CD14-positive monocyte (primary cell): ENCODE results near the gene CNFN. TPM values are rescaled to one million over a fixed set of nuclear protein-coding genes. Genes with fewer than 3 reads are reported as not detected.

Experiments used
- DNase-seq, 3 donors: peaks; one replicate each; pipeline ENCODE4 v3.0.0-alpha.2; 2011 to 2022
- H2AFZ ChIP-seq: 2 replicates; pipeline ENCODE4 v1.6.0; 2012; ENCODE audit warnings: mild to moderate bottlenecking, low read depth, low read length, inconsistent platforms; ENCODE audit not compliant: insufficient read depth, poor library complexity, severe bottlenecking
- H3K27ac ChIP-seq, 2 donors: 1 replicate in 1 of 2; 2 replicates in 1 of 2; pipeline ENCODE4 v1.5.1; 2012 to 2013; ENCODE audit warnings: low read length in 2 of 2, control low read depth in 1 of 2, inconsistent platforms in 1 of 2, low read depth in 1 of 2, mild to moderate bottlenecking in 1 of 2
- H3K27me3 ChIP-seq, 2 donors: one replicate each; pipeline versions ENCODE4 v1.6.0 to v1.6.1; 2011 to 2013; ENCODE audit warnings: low read length in 2 of 2; ENCODE audit not compliant: control insufficient read depth in 2 of 2, insufficient read depth in 2 of 2
- H3K36me3 ChIP-seq, 2 donors: replicated peaks in 1 of 2; 1 replicate in 1 of 2; 2 replicates in 1 of 2; pipeline versions ENCODE4 v1.5.1 to v1.6.1; 2012 to 2013; ENCODE audit warnings: low read length in 2 of 2, control low read depth in 1 of 2, inconsistent platforms in 1 of 2, mild to moderate bottlenecking in 1 of 2; ENCODE audit not compliant: insufficient read depth in 2 of 2, control insufficient read depth in 1 of 2
- H3K4me1 ChIP-seq, 2 donors: 1 replicate in 1 of 2; 2 replicates in 1 of 2; pipeline versions ENCODE4 v1.5.1 to v1.6.1; 2012 to 2013; ENCODE audit warnings: low read length in 2 of 2, control low read depth in 1 of 2, inconsistent platforms in 1 of 2, mild to moderate bottlenecking in 1 of 2, moderate library complexity in 1 of 2; ENCODE audit not compliant: insufficient read depth in 2 of 2, control insufficient read depth in 1 of 2
- H3K4me2 ChIP-seq: replicated peaks from 2 replicates; pipeline ENCODE3; 2012; ENCODE audit warnings: low read length, moderate library complexity, mild to moderate bottlenecking; ENCODE audit not compliant: poor library complexity, severe bottlenecking; ENCODE audit errors: extremely low read depth
- H3K4me3 ChIP-seq, 3 experiments: fragments of 200-600 bp in 1 of 3; sonication (generic) in 1 of 3; replicated peaks in 1 of 3; 1 replicate in 2 of 3; 2 replicates in 1 of 3; pipeline ENCODE4 v1.5.1; 2011 to 2013; ENCODE audit warnings: low read length in 3 of 3, mild to moderate bottlenecking in 3 of 3, control low read depth in 2 of 3, low read depth in 2 of 3, inconsistent platforms in 1 of 3, moderate library complexity in 1 of 3
- H3K79me2 ChIP-seq: 2 replicates; pipeline ENCODE4 v1.6.0; 2012; ENCODE audit warnings: mild to moderate bottlenecking, control low read depth, inconsistent platforms, low read length, moderate library complexity; ENCODE audit not compliant: insufficient read depth
- H3K9ac ChIP-seq: 2 replicates; pipeline ENCODE4 v1.6.0; 2017; ENCODE audit warnings: low read length, mild to moderate bottlenecking; ENCODE audit not compliant: insufficient read depth, poor library complexity, severe bottlenecking
- H3K9me3 ChIP-seq, 2 donors: replicated peaks in 1 of 2; 1 replicate in 1 of 2; 2 replicates in 1 of 2; pipeline versions ENCODE4 v1.5.1 to v1.6.1; 2012 to 2013; ENCODE audit warnings: low read length in 2 of 2, control low read depth in 1 of 2; ENCODE audit not compliant: control insufficient read depth in 1 of 2, insufficient read depth in 1 of 2
- H4K20me1 ChIP-seq: 2 replicates; pipeline ENCODE4 v1.6.0; 2012; ENCODE audit warnings: mild to moderate bottlenecking, low read length, control low read depth, moderate library complexity; ENCODE audit not compliant: insufficient read depth
- H3K27ac Mint-ChIP-seq, 7 donors: one replicate each; pipeline ENCODE4 v1.8.0; 2020; ENCODE audit warnings: mild to moderate bottlenecking in 7 of 7, mixed read lengths in 7 of 7, moderate library complexity in 6 of 7, inconsistent platforms in 2 of 7
- H3K27me3 Mint-ChIP-seq, 3 donors: one replicate each; pipeline ENCODE4 v1.8.0; 2021 to 2022; ENCODE audit warnings: low read depth in 3 of 3, mild to moderate bottlenecking in 3 of 3, mixed read lengths in 3 of 3, moderate library complexity in 3 of 3, inconsistent platforms in 1 of 3
- H3K36me3 Mint-ChIP-seq, 2 donors: one replicate each; pipeline ENCODE4 v1.8.0; 2020; ENCODE audit warnings: mixed read lengths in 2 of 2, inconsistent platforms in 1 of 2, mild to moderate bottlenecking in 1 of 2
- H3K4me1 Mint-ChIP-seq: one replicate; pipeline ENCODE4 v1.8.0; 2020; ENCODE audit warnings: mild to moderate bottlenecking, mixed read lengths
- H3K4me3 Mint-ChIP-seq, 2 donors: one replicate each; pipeline ENCODE4 v1.8.0; 2020; ENCODE audit warnings: mild to moderate bottlenecking in 2 of 2, mixed read lengths in 2 of 2, moderate library complexity in 1 of 2
- H3K9me3 Mint-ChIP-seq, 7 donors: one replicate each; pipeline ENCODE4 v1.8.0; 2020 to 2022; ENCODE audit warnings: mixed read lengths in 7 of 7, mild to moderate bottlenecking in 6 of 7, moderate library complexity in 6 of 7, inconsistent platforms in 2 of 7
- WGBS: methylation state at CpG from one replicate; pipeline ENCODE4 v1.1.5; 2013; ENCODE audit warnings: missing lambda C conversion rate; ENCODE audit not compliant: insufficient coverage; 5-methylcytosine and 5-hydroxymethylcytosine counted together
- intact Hi-C, 2 donors: fragments of 100-400 bp; cut with micrococcal nuclease; formaldehyde crosslinking; loops; one replicate each; pipeline versions ENCODE4 v1.15.0 to v1.15.1; 2023
- polyA plus RNA-seq, 3 donors: library from polyadenylated mRNA; depleted of rRNA in 1 of 3; unstranded in 2 of 3; stranded (reverse) in 1 of 3; fragments of 300-500 nt in 2 of 3; fragments of >200 nt in 1 of 3; fragmentation: Illumina TruSeq in 2 of 3; gene quantifications; 1 replicate in 2 of 3; 2 replicates in 1 of 3; pipeline ENCODE4 v1.2.3, GENCODE V29; 2012 to 2021
- TF ChIP-seq, protein P1 (sequence below): fragments of 200-600 bp; IDR thresholded peaks from one replicate; pipeline ENCODE4 v1.8.0; 2022; ENCODE audit warnings: antibody characterized with exemption, mild to moderate bottlenecking

Gene CNFN
- polyA plus RNA-seq, 3 donors = 0.64 to 6.4 (median 3.4) TPM

DNA sequence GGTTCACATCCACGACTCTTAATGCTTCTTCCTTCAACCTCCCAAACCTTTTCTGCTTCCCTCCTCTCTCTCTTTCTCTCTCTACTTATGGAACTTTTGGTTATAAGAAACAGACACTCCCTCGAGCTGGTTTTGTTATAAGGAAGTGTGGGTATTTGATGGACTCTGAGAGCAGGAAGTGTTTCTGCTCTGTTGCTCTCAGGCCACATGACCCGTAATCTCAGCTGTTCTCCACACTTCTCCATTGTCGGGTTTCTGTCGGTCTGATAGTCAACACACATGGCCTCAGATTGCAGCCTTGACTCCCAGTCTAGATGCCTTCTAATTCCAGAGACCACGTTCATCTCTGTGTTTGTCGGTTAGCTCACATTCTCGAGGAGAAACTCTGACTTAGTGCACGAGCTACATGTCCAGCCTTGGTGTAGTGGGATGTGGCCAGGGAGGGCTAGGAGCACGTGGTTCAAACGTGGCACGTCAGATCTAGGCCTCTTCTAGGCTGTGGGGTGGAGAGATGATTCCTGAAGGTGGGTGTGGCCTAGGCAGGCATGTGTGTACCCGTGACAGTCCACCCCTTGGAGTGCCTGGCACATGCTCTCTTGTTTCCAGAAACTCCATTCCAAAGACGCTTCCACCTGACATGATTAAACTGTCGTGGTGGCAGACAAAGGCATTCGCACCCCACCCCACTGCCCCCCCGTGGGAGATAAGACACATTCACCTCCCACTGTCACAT lies 26.3 kb downstream of the CNFN start:
- Mint-ChIP-seq H3K9me3 (peaks cover 9 to 14% (median 10%) of the 10 kb centered on the region in 7 donors), H3K27me3 (peaks cover 0 to 1% (median 0%) of the 10 kb centered on the region in 3 donors), H3K36me3 (peaks cover 14 to 18% of the 10 kb centered on the region in 2 donors), H3K27ac (peak overlapping the region; percentile 20 to 82 (median 73)), H3K4me3 (peak overlapping the region in 1 of 2 donors; percentile 31), H3K4me1 (peaks cover 14% of the 10 kb centered on the region)
- Histone ChIP-seq H3K4me1 (peaks cover 14 to 18% of the 10 kb centered on the region in 2 donors), H3K9me3 (peaks cover 8 to 9% of the 10 kb centered on the region in 2 donors), H3K9ac (no peak overlapping the region), H4K20me1 (no peaks in the 10 kb centered on the region), H2AFZ (peak overlapping the region; percentile 65), H3K4me3 (no peak overlapping the region), H3K27ac (peak overlapping the region; percentile 15 to 69), H3K36me3 (no peaks in the 10 kb centered on the region), H3K27me3 (no peaks in the 10 kb centered on the region), H3K4me2 (no peak overlapping the region), H3K79me2 (no peaks in the 10 kb centered on the region)
- DNase-seq = peak; percentile 42 to 50 (median 44)
- WGBS = 75% methylated on average over 10 of the region's 17 CpGs
- intact Hi-C loops = no loop called here
- TF ChIP-seq, protein P1, sequence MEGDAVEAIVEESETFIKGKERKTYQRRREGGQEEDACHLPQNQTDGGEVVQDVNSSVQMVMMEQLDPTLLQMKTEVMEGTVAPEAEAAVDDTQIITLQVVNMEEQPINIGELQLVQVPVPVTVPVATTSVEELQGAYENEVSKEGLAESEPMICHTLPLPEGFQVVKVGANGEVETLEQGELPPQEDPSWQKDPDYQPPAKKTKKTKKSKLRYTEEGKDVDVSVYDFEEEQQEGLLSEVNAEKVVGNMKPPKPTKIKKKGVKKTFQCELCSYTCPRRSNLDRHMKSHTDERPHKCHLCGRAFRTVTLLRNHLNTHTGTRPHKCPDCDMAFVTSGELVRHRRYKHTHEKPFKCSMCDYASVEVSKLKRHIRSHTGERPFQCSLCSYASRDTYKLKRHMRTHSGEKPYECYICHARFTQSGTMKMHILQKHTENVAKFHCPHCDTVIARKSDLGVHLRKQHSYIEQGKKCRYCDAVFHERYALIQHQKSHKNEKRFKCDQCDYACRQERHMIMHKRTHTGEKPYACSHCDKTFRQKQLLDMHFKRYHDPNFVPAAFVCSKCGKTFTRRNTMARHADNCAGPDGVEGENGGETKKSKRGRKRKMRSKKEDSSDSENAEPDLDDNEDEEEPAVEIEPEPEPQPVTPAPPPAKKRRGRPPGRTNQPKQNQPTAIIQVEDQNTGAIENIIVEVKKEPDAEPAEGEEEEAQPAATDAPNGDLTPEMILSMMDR = no peak

DNA sequence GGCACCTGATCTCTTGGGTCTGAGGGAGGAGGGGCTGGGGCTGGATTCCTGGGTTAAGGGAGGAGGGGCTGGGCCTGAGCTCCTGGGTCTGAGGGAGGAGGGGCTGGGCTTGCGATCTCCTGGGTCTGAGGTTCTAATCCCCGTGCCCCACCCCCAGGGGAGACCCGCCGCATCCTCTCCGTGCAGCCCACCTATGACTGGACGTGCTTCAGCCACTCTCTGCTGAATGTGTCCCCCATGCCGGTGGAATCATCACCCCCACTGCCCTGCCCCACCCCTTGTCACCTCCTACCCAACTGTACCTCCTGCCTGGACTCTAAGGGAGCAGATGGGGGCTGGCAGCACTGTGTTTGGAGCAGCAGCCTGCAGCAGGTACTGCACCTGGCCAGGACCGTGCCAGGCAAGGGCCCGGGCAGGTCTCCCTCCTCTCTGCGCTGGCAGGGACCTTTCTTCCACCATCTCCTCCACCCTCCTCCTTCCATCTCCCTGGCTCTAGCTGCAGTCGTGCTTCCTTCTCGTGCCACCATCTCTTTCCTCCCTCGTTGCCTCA lies 27.1 kb downstream of the CNFN start:
- H3K27me3 Mint-ChIP-seq = peaks cover 0 to 1% (median 0%) of the 10 kb centered on the region in 3 donors
- no peaks in the 10 kb centered on the region for H3K36me3 ChIP-seq
- no peak overlapping the region for H3K9ac ChIP-seq
- H3K27ac ChIP-seq = peak overlapping the region in 1 of 2 donors; percentile 69
- H3K9me3 ChIP-seq = peaks cover 8 to 9% of the 10 kb centered on the region in 2 donors
- DNase-seq = no peak
- intact Hi-C loops = no loop called here
- no peak overlapping the region for H3K4me2 ChIP-seq
- H3K27ac Mint-ChIP-seq = peak overlapping the region in 5 of 7 donors; percentile 73 to 85 (median 76)
- H3K79me2 ChIP-seq = no peaks in the 10 kb centered on the region
- peaks cover 14 to 18% of the 10 kb centered on the region in 2 donors for H3K36me3 Mint-ChIP-seq
- peak overlapping the region; percentile 65 for H2AFZ ChIP-seq
- peaks cover 14 to 18% of the 10 kb centered on the region in 2 donors for H3K4me1 ChIP-seq
- TF ChIP-seq, protein P1 = no peak
- H3K9me3 Mint-ChIP-seq = peaks cover 9 to 14% (median 10%) of the 10 kb centered on the region in 7 donors
- H3K4me3 Mint-ChIP-seq = no peak overlapping the region
- no peaks in the 10 kb centered on the region for H3K27me3 ChIP-seq
- H3K4me3 ChIP-seq = no peak overlapping the region
- peaks cover 14% of the 10 kb centered on the region for H3K4me1 Mint-ChIP-seq
- 98% methylated on average over 12 of the region's 13 CpGs for WGBS
- no peaks in the 10 kb centered on the region for H4K20me1 ChIP-seq
